ENCODE results near the gene ALPK3. TPM values are rescaled to one million over a fixed set of nuclear protein-coding genes. Genes with fewer than 3 reads are reported as not detected.

Gene ALPK3
- total RNA-seq, 4 donors from 2014 or later, result 19.1 to 34.4 (median 26.5) TPM

GRCh38 chr15:84922530-84922929 lies 105.4 kb downstream of the ALPK3 start:
- no peaks in the 10 kb centered on the region for H3K9me3 ChIP-seq
- no peak overlapping the region for H3K27ac ChIP-seq
- H3K27me3 ChIP-seq, result no peaks in the 10 kb centered on the region
- 88 to 97% methylated on average over 8 to 13 of the region's 13 CpGs for WGBS, 2 donors (ENCODE audit: low coverage in 1 of 2)
- H3K4me3 ChIP-seq, result no peak overlapping the region
- no peak for ATAC-seq
- peaks cover 0 to 1% (median 0%) of the 10 kb centered on the region in 3 donors for H3K4me1 ChIP-seq
- TF ChIP-seq POLR2AphosphoS5 (IDR thresholded peaks at IDR 0.05), result no peak
- no peak for TF ChIP-seq POLR2A (IDR thresholded peaks at IDR 0.05)
- no peak for TF ChIP-seq EP300 (IDR thresholded peaks at IDR 0.05)
- TF ChIP-seq CTCF (IDR thresholded peaks at IDR 0.05), result no peak
- no peaks in the 10 kb centered on the region for H3K36me3 ChIP-seq

Small RNAs within 50 kb of the gene (small RNA-seq; reads per million reads assigned to genes)
- gene RF00402, result 0 reads per million in 4 donors

Other genes starting within 250 kb of the ALPK3 start
- 10 to 100 TPM in 1 of 4 donors, 1 to 10 TPM in 3; 3.5 to 13.8 (median 7.1) TPM for gene ZSCAN2, start 216.3 kb upstream of the ALPK3 start, total RNA-seq
- 10 to 100 TPM; 12.6 to 43.3 (median 20.2) TPM for gene WDR73, start 163.1 kb upstream of the ALPK3 start, total RNA-seq
- gene NMB, start 159.2 kb upstream of the ALPK3 start, total RNA-seq, result 1 to 10 TPM; 2.1 to 4.6 (median 3.9) TPM
- gene SEC11A, start 101.2 kb upstream of the ALPK3 start, total RNA-seq, result 100 to 1,000 TPM in 2 of 4 donors, 10 to 100 TPM in 2; 63.3 to 139 (median 99.4) TPM
- gene ZNF592, start 68.8 kb upstream of the ALPK3 start, total RNA-seq, result 10 to 100 TPM; 15.7 to 26.0 (median 19.1) TPM
- gene SLC28A1, start 67.3 kb downstream of the ALPK3 start, total RNA-seq, result not detected
- gene PDE8A, start 164.5 kb downstream of the ALPK3 start, total RNA-seq, result 10 to 100 TPM; 34.6 to 73.2 (median 56.2) TPM

All from gastroesophageal sphincter (tissue), 4 donors.